Fibroblast of villous mesenchyme (primary cell): ENCODE results near the gene KRT36. TPM values are rescaled to one million over a fixed set of nuclear protein-coding genes. Genes with fewer than 3 reads are reported as not detected.
A peak's percentile ranks its signal among the peaks of the same experiment; 100 is the strongest.

Source experiments
- DNase-seq: peaks from one replicate; pipeline ENCODE4 v3.0.0-alpha.2; 2010; ENCODE audit warnings: low read depth
- H3K4me3 ChIP-seq: 2 replicates; pipeline ENCODE4 v1.5.1; 2011; ENCODE audit warnings: low read depth, mild to moderate bottlenecking, low read length
- CTCF ChIP-seq: IDR thresholded peaks from 2 replicates; pipeline ENCODE4 v1.5.1; 2012; ENCODE audit warnings: low read depth, mild to moderate bottlenecking, low read length; ENCODE audit not compliant: insufficient read depth
- total RNA-seq: library from RNA; depleted of rRNA; stranded (reverse); fragments of >200 nt; gene quantifications from 2 replicates; pipeline ENCODE4 v1.2.3, GENCODE V29; 2012

KRT36 gene
- total RNA-seq, 1 donor = under 0.01 TPM

GRCh38 chr17:41483991-41484826 is 5.5 kb downstream of the KRT36 start:
- no peak overlapping the region for H3K4me3 ChIP-seq
- TF ChIP-seq CTCF = no peak
- peak; percentile 74 for DNase-seq

- no peak for TF ChIP-seq CTCF
- no peak overlapping the region for H3K4me3 ChIP-seq
- peak; percentile 25 for DNase-seq
These were observed 6.2 kb downstream of the KRT36 start for GRCh38 chr17:41483531-41483930.

GRCh38 chr17:41481036-41481435 is 8.7 kb downstream of the KRT36 start, which contains the start of gene KRT35:
KRT35 (minus strand) TSS chr17:41481151; CDS start chr17:41481097, 54 bp downstream.
- H3K4me3 ChIP-seq = no peak within 1 kb of the TSS
- DNase-seq = no peak
- TF ChIP-seq CTCF = no peak

- TF ChIP-seq CTCF = no peak
- no peak overlapping the region for H3K4me3 ChIP-seq
- no peak for DNase-seq
These were observed 9.1 kb downstream of the KRT36 start for GRCh38 chr17:41480581-41480980.

GRCh38 chr17:41480136-41480535 is 9.6 kb downstream of the KRT36 start:
- no peak for DNase-seq
- no peak for TF ChIP-seq CTCF
- no peak overlapping the region for H3K4me3 ChIP-seq

- TF ChIP-seq CTCF = no peak
These were observed 11.5 kb downstream of the KRT36 start for GRCh38 chr17:41478237-41478636.

More at GRCh38 chr17:41478237-41478636, 11.5 kb downstream of the KRT36 start:
- H3K4me3 ChIP-seq = no peak overlapping the region
- no peak for DNase-seq
